Stromal cell of bone marrow (primary cell): ENCODE results near the gene MRTFA.
"Not testable (repeated sequence)": the region's sequence is repeated elsewhere in the genome, so short reads cannot be mapped to it uniquely, and the experiment has no call there.

ENCODE experiments used
- DNase-seq: peaks from one replicate; pipeline ENCODE4 v3.0.0-alpha.2; 2012; ENCODE audit warnings: low read depth

Gene MRTFA

GRCh38 chr22:40659166-40659565, 22.6 kb upstream of the MRTFA start:
- no peak for DNase-seq

- DNase-seq, result not testable (repeated sequence)
These were observed 20.1 kb upstream of the MRTFA start for GRCh38 chr22:40656651-40657050.

GRCh38 chr22:40655941-40656340, 19.4 kb upstream of the MRTFA start:
- DNase-seq, result not testable (repeated sequence)

- peak; percentile 87 for DNase-seq
These were observed 18.1 kb upstream of the MRTFA start for GRCh38 chr22:40654522-40655167.

GRCh38 chr22:40653361-40653760, 16.8 kb upstream of the MRTFA start:
- no peak for DNase-seq

- DNase-seq, result peak; percentile 100
These were observed 15.3 kb upstream of the MRTFA start for GRCh38 chr22:40651563-40652501.

- no peak for DNase-seq
These were observed 14.5 kb upstream of the MRTFA start for GRCh38 chr22:40651057-40651456.

- DNase-seq, result no peak
These were observed 11.9 kb upstream of the MRTFA start for GRCh38 chr22:40648386-40648785.

GRCh38 chr22:40645579-40646197, 9.2 kb upstream of the MRTFA start:
- no peak for DNase-seq

GRCh38 chr22:40642316-40642715, 5.8 kb upstream of the MRTFA start:
- DNase-seq, result no peak

- DNase-seq, result no peak
These were observed 4.8 kb upstream of the MRTFA start for GRCh38 chr22:40641269-40641668.

GRCh38 chr22:40638261-40638660, 1.7 kb upstream of the MRTFA start:
- DNase-seq, result no peak

GRCh38 chr22:40637183-40638150, 948 bp upstream of the MRTFA start:
- DNase-seq, result no peak

- DNase-seq, result no peak
These were observed 559 bp downstream of the MRTFA start for GRCh38 chr22:40635940-40636379.

GRCh38 chr22:40635043-40635939, 1.2 kb downstream of the MRTFA start:
- DNase-seq, result no peak

- no peak for DNase-seq
These were observed 2.2 kb downstream of the MRTFA start for GRCh38 chr22:40634119-40634903.

- no peak for DNase-seq
These were observed 3.5 kb downstream of the MRTFA start for GRCh38 chr22:40633036-40633435.

GRCh38 chr22:40631925-40632324, 4.6 kb downstream of the MRTFA start:
- DNase-seq, result no peak

GRCh38 chr22:40628354-40629042, 8.0 kb downstream of the MRTFA start:
- DNase-seq, result peak; percentile 33
